Ovary (tissue), 9 donors: ENCODE data around the gene PLA2G2E. TPM values are rescaled to one million over a fixed set of nuclear protein-coding genes. Genes with fewer than 3 reads are reported as not detected.

Experiments
- DNase-seq, 5 donors: peaks; one replicate each; pipeline ENCODE4 v3.0.0-alpha.2; 2019 to 2020
- H3K27ac ChIP-seq, 2 donors: fragments of 200-600 bp; one replicate each; pipeline versions ENCODE4 v1.5.1 to v1.8.0; 2019 to 2022
- H3K27me3 ChIP-seq: fragments of 200-600 bp; one replicate; pipeline ENCODE4 v1.8.0; 2022
- H3K36me3 ChIP-seq: fragments of 200-600 bp; sonication (generic); one replicate; pipeline ENCODE4 v1.5.1; 2019
- H3K4me1 ChIP-seq: one replicate; pipeline ENCODE4 v1.8.1; 2013; ENCODE audit warnings: mild to moderate bottlenecking, moderate library complexity; ENCODE audit not compliant: insufficient read depth
- H3K4me3 ChIP-seq: fragments of 200-600 bp; sonication (generic); one replicate; pipeline ENCODE4 v1.5.1; 2017
- H3K9me3 ChIP-seq, 2 donors: fragments of 200-600 bp in 1 of 2; sonication (generic) in 1 of 2; one replicate each; pipeline versions ENCODE4 v1.5.1 to v1.8.1; 2013 to 2019; ENCODE audit warnings: mild to moderate bottlenecking in 1 of 2, moderate library complexity in 1 of 2
- EP300 ChIP-seq: sonication (generic); formaldehyde crosslinking; IDR thresholded peaks from one replicate; pipeline ENCODE4 v1.6.1; 2017; ENCODE audit warnings: antibody characterized with exemption
- POLR2A ChIP-seq: fragments of 450-650 bp; IDR thresholded peaks from one replicate; pipeline ENCODE4 v1.6.1; 2017; ENCODE audit warnings: antibody characterized with exemption, mild to moderate bottlenecking, moderate library complexity
- WGBS, 3 donors: extraction: QIAGEN DNeasy Blood & Tissue Kit in 1 of 3; methylation state at CpG; one replicate each; pipeline versions ENCODE4 v1.1.5 to v1.1.7; 2013 to 2017; 5-methylcytosine and 5-hydroxymethylcytosine counted together
- intact Hi-C, 4 donors: fragments of 100-400 bp; cut with DNase I; formaldehyde crosslinking; loops; one replicate each; pipeline versions ENCODE4 v1.11.0 to v1.15.1; 2022 to 2023
- polyA plus RNA-seq, 2 donors: library from polyadenylated mRNA; stranded (reverse); fragments of 200-250 nt in 1 of 2; fragments of 350-450 nt in 1 of 2; fragmentation: Illumina TruSeq in 1 of 2; extraction: RNeasy Lipid Tissue Mini Kit (QIAGEN cat#74804) in 1 of 2; gene quantifications; one replicate each; pipeline ENCODE4 v1.2.3, GENCODE V29; 2013 to 2014
- total RNA-seq, 7 donors: library from RNA; depleted of rRNA in 2 of 7; stranded (reverse); fragments of >200 nt in 2 of 7; fragmentation: NEBNext Ultra II Directional in 3 of 7; extraction: Animal tissue kit (Norgen Biotek cat#: 25700) in 3 of 7; gene quantifications; one replicate each; pipeline versions ENCODE4 v1.1.0 to v1.2.4, GENCODE V29; 2016 to 2023
- TF ChIP-seq, protein P1 (sequence below), 3 donors: fragments of 450-650 bp in 2 of 3; fragments of 200-600 bp in 1 of 3; IDR thresholded peaks; one replicate each; pipeline versions ENCODE4 v1.5.1 to v1.8.0; 2016 to 2022; ENCODE audit warnings: antibody characterized with exemption in 3 of 3, mild to moderate bottlenecking in 1 of 3
- donor health status: DM: no; HTN: no; CAD: no; lungs with moderate emphysema.
- donor health status: DM: no; HTN: no; CAD: no.
- donor health status: Bipolar disorder and iron deficiency.
- donor health status: DM: yes; HTN: yes; CAD: no.
- donor health status: DM: no; HTN: no; CAD: no.
- donor health status: DM: yes; HTN: yes; CAD: no.

The PLA2G2E gene
- total and polyA plus RNA-seq, 9 donors: not detected

DNA sequence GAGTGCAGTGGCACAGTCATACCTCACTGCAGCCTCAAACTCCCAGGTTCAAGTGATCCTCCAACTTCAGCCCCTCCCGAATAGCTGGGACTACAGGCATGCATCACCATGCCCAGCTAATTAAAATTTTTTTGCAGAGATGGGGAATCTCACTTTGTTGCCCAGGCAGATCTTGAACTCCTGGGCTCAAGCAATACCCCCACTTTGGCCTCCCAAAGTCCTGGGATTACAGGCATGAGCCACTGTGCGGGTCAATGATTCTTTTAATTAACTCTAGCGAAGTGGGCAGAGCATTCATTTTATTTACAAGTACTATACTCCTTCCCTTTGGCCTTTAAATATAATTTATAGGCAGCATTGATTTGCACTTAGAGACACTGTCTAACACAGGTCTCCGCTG, 43.8 kb downstream of the PLA2G2E start:
- H3K4me3 ChIP-seq: no peak overlapping the region
- intact Hi-C loops: loop anchor here in 1 of 4 donors (5.0 kb wide), 1 partner anchor 82 kb away; the partner anchor contains the start of gene TMCO4

DNA sequence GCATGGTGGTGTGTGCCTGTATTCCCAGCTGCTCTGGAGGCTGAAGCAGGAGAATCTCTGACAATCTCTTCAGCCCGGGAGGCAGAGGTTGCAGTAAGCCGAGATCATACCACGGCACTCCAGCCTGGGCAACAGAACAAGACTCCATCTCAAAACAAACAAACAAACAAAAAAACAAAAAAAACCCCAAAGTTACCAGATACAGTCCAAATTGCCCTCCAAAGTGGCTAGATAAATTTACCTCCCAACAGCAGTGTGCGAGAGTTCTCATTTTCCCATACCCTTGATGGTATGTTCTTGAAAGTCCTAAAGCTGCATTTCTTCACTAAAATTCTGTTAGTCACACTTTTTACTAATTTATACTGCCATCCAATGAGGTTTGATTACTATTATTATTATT, 44.2 kb downstream of the PLA2G2E start:
- no peak for DNase-seq
- no peaks in the 10 kb centered on the region for H3K36me3 ChIP-seq
- peaks cover 8% of the 10 kb centered on the region for H3K4me1 ChIP-seq
- no peak overlapping the region for H3K27ac ChIP-seq
- 84 to 88% (median 86%) methylated on average over 4 of the region's 4 CpGs for WGBS, 3 donors
- TF ChIP-seq EP300: no peak
- no peak for TF ChIP-seq POLR2A
- TF ChIP-seq, protein P1, sequence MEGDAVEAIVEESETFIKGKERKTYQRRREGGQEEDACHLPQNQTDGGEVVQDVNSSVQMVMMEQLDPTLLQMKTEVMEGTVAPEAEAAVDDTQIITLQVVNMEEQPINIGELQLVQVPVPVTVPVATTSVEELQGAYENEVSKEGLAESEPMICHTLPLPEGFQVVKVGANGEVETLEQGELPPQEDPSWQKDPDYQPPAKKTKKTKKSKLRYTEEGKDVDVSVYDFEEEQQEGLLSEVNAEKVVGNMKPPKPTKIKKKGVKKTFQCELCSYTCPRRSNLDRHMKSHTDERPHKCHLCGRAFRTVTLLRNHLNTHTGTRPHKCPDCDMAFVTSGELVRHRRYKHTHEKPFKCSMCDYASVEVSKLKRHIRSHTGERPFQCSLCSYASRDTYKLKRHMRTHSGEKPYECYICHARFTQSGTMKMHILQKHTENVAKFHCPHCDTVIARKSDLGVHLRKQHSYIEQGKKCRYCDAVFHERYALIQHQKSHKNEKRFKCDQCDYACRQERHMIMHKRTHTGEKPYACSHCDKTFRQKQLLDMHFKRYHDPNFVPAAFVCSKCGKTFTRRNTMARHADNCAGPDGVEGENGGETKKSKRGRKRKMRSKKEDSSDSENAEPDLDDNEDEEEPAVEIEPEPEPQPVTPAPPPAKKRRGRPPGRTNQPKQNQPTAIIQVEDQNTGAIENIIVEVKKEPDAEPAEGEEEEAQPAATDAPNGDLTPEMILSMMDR (IDR thresholded peaks at IDR 0.05): no peak
- H3K27me3 ChIP-seq: no peaks in the 10 kb centered on the region
- no peaks in the 10 kb centered on the region for H3K9me3 ChIP-seq
- H3K4me3 ChIP-seq: no peak overlapping the region
- intact Hi-C loops: no loop called here

More for the DNA sequence above, 43.8 kb downstream of the PLA2G2E start:
- Histone ChIP-seq H3K27me3 (no peaks in the 10 kb centered on the region), H3K4me1 (peaks cover 8% of the 10 kb centered on the region), H3K36me3 (no peaks in the 10 kb centered on the region), H3K27ac (no peak overlapping the region), H3K9me3 (no peaks in the 10 kb centered on the region)
- TF ChIP-seq EP300: no peak
- TF ChIP-seq, protein P1 (IDR thresholded peaks at IDR 0.05): no peak
- TF ChIP-seq POLR2A: no peak
- WGBS, 3 donors: 72 to 84% (median 82%) methylated on average over 4 of the region's 4 CpGs
- DNase-seq: no peak

DNA sequence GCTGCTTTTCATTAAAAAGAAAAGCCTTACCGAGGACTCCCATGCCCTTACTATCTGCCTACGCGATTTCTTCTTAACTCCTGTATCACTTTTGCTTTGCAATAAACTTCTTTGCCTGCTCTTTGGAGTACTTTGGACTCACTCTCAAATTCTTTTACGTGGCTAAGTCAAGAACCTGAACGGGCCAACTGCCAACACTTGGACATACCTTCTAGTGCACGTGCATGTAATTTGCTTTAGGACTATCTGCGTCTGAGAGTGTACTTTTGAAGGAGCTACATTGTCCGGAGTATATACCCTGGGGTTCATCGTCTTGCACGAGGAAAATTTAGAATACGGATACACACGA, 44.8 kb downstream of the PLA2G2E start:
- Histone ChIP-seq H3K27ac (no peak overlapping the region), H3K9me3 (no peaks in the 10 kb centered on the region), H3K4me3 (no peak overlapping the region), H3K27me3 (no peaks in the 10 kb centered on the region), H3K36me3 (no peaks in the 10 kb centered on the region), H3K4me1 (peaks cover 5% of the 10 kb centered on the region)
- no peak for TF ChIP-seq EP300
- no peak for TF ChIP-seq POLR2A
- DNase-seq: no peak
- WGBS, 3 donors: 73 to 77% (median 74%) methylated on average over 12 of the region's 12 CpGs
- intact Hi-C loops: no loop called here

DNA sequence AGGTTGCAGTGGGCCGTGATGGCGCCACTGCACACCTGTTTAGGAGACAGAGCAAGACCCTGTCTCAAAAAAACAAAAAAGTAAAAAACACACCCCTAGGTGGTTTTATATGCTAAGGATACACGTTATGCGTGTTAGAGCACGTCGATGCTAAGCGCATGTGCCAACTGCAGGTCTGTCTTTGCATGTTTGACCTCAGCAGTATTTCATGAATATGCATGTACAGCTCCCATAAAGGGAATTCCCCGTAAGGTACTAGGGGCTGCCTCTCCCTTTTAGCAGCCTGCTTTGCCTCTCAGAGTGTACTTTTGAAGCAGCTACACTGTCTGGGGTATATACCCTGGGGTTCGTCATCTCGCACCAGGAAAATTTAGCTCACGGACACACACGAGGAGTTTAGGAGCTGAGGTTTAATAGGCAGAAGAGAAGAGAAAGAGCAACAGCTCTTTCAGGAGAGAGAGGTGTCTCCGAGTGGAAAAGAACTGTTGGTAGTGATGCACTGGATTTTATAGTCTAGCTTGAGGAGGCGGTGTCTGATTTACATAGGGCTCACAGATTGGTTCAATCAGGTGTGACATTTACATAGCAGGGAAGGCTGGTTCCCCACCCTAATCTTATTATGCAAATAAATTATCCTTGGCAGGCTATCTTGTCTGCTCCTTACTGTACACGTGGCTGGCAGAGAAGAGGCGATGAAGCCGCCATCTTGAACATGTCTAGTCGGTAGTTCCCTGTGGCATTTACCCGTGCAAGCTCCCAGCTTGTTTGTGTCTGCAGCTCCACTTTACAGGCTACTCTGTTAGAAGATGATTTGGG, 45.4 kb downstream of the PLA2G2E start:
- DNase-seq: no peak
- H3K4me3 ChIP-seq: no peak overlapping the region
- TF ChIP-seq EP300: no peak
- TF ChIP-seq, protein P1 (IDR thresholded peaks at IDR 0.05): no peak
- no peak for TF ChIP-seq POLR2A
- 63 to 72% (median 63%) methylated on average over 19 of the region's 19 CpGs for WGBS, 3 donors
- H3K27ac ChIP-seq: no peak overlapping the region
- no peaks in the 10 kb centered on the region for H3K36me3 ChIP-seq
- no peaks in the 10 kb centered on the region for H3K9me3 ChIP-seq
- peaks cover 2% of the 10 kb centered on the region for H3K4me1 ChIP-seq
- intact Hi-C loops: no loop called here
- no peaks in the 10 kb centered on the region for H3K27me3 ChIP-seq

DNA sequence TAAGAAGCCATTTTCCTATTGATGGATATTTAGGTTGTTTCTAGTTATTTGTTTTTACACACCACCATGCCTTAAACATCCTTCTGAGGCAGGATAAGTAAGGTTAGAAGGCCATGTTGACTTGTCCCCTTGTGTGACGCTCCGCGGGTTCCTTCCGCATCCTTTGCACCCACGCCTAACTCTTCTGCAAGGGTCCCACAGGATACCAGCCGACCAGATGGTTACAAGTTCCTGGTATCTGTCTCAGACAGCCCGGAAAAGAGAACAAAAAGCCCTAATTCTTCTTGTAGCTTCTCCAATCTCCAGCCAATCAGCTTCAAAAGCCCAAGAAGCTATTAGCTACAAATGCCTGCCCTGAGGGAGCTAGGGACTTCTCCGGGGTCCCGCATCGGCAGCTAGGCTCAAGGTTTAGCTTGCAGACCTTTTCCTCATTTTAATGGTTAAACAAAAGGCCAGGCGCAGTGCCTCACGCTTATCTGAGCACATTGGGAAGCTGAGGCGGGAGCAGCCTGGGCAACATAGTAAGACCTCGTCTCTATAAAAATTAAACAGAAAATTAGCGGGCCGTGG, 46.2 kb downstream of the PLA2G2E start:
- no peaks in the 10 kb centered on the region for H3K36me3 ChIP-seq
- no peak overlapping the region for H3K27ac ChIP-seq
- intact Hi-C loops: no loop called here
- WGBS, 3 donors: 86 to 90% (median 88%) methylated on average over 16 of the region's 16 CpGs
- H3K27me3 ChIP-seq: no peaks in the 10 kb centered on the region
- no peaks in the 10 kb centered on the region for H3K9me3 ChIP-seq
- H3K4me3 ChIP-seq: no peak overlapping the region
- no peaks in the 10 kb centered on the region for H3K4me1 ChIP-seq
- no peak for DNase-seq
- TF ChIP-seq POLR2A: no peak
- no peak for TF ChIP-seq EP300
- TF ChIP-seq, protein P1 (IDR thresholded peaks at IDR 0.05): no peak
